ENCODE measurements around the gene FXN.

The FXN gene

GRCh38 chr9:69003051-69003450 lies 32.5 kb upstream of the FXN start:
- TF ChIP-seq EZH2phosphoT487 (IDR thresholded peaks at IDR 0.05; ENCODE audit: borderline replicate concordance) (no peak), CTCF (conservative IDR thresholded peaks at IDR 0.05; ENCODE audit: low read length) (no peak)
- peaks cover 26% of the 10 kb centered on the region for H3K4me1 ChIP-seq (ENCODE audit: insufficient read depth, low read length, poor library complexity, severe bottlenecking)

GRCh38 chr9:69004836-69005235 lies 30.7 kb upstream of the FXN start:
- TF ChIP-seq CTCF (conservative IDR thresholded peaks at IDR 0.05; ENCODE audit: low read length) = no peak
- no peak for TF ChIP-seq EZH2phosphoT487 (IDR thresholded peaks at IDR 0.05; ENCODE audit: borderline replicate concordance)
- Histone ChIP-seq H3K27me3 (ENCODE audit: insufficient read depth, low read length, poor library complexity, severe bottlenecking) (no peaks in the 10 kb centered on the region), H3K4me3 (ENCODE audit: low read length, poor library complexity, severe bottlenecking) (no peak overlapping the region)

More at GRCh38 chr9:69003051-69003450, 32.5 kb upstream of the FXN start:
- Histone ChIP-seq H3K79me2 (ENCODE audit: insufficient read depth, low read length) (no peaks in the 10 kb centered on the region), H3K4me3 (ENCODE audit: low read length, poor library complexity, severe bottlenecking) (no peak overlapping the region), H3K9ac (ENCODE audit: low read depth, low read length, poor library complexity, severe bottlenecking) (no peak overlapping the region), H4K20me1 (ENCODE audit: insufficient read depth, low read length, poor library complexity, severe bottlenecking) (no peaks in the 10 kb centered on the region), H3F3A (ENCODE audit: low read depth) (no peaks in the 10 kb centered on the region), H3K36me3 (ENCODE audit: insufficient read depth, low read length) (no peaks in the 10 kb centered on the region), H3K9me2 (replicated peaks; ENCODE audit: low read depth, low read length) (no peaks in the 10 kb centered on the region), H3K27me3 (ENCODE audit: insufficient read depth, low read length, poor library complexity, severe bottlenecking) (no peaks in the 10 kb centered on the region), H2AFZ (ENCODE audit: low read length) (no peak overlapping the region), H3K9me3 (ENCODE audit: insufficient read depth, low read depth, low read length) (no peaks in the 10 kb centered on the region), H3K4me2 (ENCODE audit: low read depth, low read length, poor library complexity, severe bottlenecking) (no peak overlapping the region)

GRCh38 chr9:69009708-69010107 lies 25.8 kb upstream of the FXN start:
- H3K4me1 ChIP-seq (ENCODE audit: insufficient read depth, low read length, poor library complexity, severe bottlenecking) = peaks cover 15% of the 10 kb centered on the region
- no peaks in the 10 kb centered on the region for H3K27me3 ChIP-seq (ENCODE audit: insufficient read depth, low read length, poor library complexity, severe bottlenecking)
- no peak for TF ChIP-seq CTCF (conservative IDR thresholded peaks at IDR 0.05; ENCODE audit: low read length)
- TF ChIP-seq EZH2phosphoT487 (IDR thresholded peaks at IDR 0.05; ENCODE audit: borderline replicate concordance) = no peak

More at GRCh38 chr9:69004836-69005235, 30.7 kb upstream of the FXN start:
- H3K36me3 ChIP-seq (ENCODE audit: insufficient read depth, low read length) = no peaks in the 10 kb centered on the region
- H3K79me2 ChIP-seq (ENCODE audit: insufficient read depth, low read length) = no peaks in the 10 kb centered on the region
- H3K9me3 ChIP-seq (ENCODE audit: insufficient read depth, low read depth, low read length) = no peaks in the 10 kb centered on the region
- peaks cover 11% of the 10 kb centered on the region for H3K4me1 ChIP-seq (ENCODE audit: insufficient read depth, low read length, poor library complexity, severe bottlenecking)
- H3F3A ChIP-seq (ENCODE audit: low read depth) = no peaks in the 10 kb centered on the region
- peak overlapping the region; percentile 3 for H3K4me2 ChIP-seq (ENCODE audit: low read depth, low read length, poor library complexity, severe bottlenecking)
- no peak overlapping the region for H3K9ac ChIP-seq (ENCODE audit: low read depth, low read length, poor library complexity, severe bottlenecking)
- no peaks in the 10 kb centered on the region for H3K9me2 ChIP-seq (replicated peaks; ENCODE audit: low read depth, low read length)
- H2AFZ ChIP-seq (ENCODE audit: low read length) = no peak overlapping the region
- no peaks in the 10 kb centered on the region for H4K20me1 ChIP-seq (ENCODE audit: insufficient read depth, low read length, poor library complexity, severe bottlenecking)

More at GRCh38 chr9:69009708-69010107, 25.8 kb upstream of the FXN start:
- Histone ChIP-seq H3F3A (ENCODE audit: low read depth) (no peaks in the 10 kb centered on the region), H3K9ac (ENCODE audit: low read depth, low read length, poor library complexity, severe bottlenecking) (no peak overlapping the region), H3K36me3 (ENCODE audit: insufficient read depth, low read length) (no peaks in the 10 kb centered on the region), H2AFZ (ENCODE audit: low read length) (no peak overlapping the region), H3K79me2 (ENCODE audit: insufficient read depth, low read length) (no peaks in the 10 kb centered on the region), H3K9me2 (replicated peaks; ENCODE audit: low read depth, low read length) (no peaks in the 10 kb centered on the region), H3K9me3 (ENCODE audit: insufficient read depth, low read depth, low read length) (no peaks in the 10 kb centered on the region), H3K4me3 (ENCODE audit: low read length, poor library complexity, severe bottlenecking) (no peak overlapping the region), H3K4me2 (ENCODE audit: low read depth, low read length, poor library complexity, severe bottlenecking) (no peak overlapping the region), H4K20me1 (ENCODE audit: insufficient read depth, low read length, poor library complexity, severe bottlenecking) (no peaks in the 10 kb centered on the region)

All from Loucy (cell line).